ENCODE measurements around the gene IQSEC1. TPM values are rescaled to one million over a fixed set of nuclear protein-coding genes. Genes with fewer than 3 reads are reported as not detected.

Gene IQSEC1
- total RNA-seq, 1 donor from 2014 or later = 37.2 TPM

- H3K36me3 Mint-ChIP-seq (ENCODE audit: low read depth) = peaks cover 2% of the 10 kb centered on the region
- H3K27ac Mint-ChIP-seq (ENCODE audit: unreplicated experiment) = no peak overlapping the region
- peak; percentile 59 for DNase-seq (ENCODE audit: low spot score)
- peaks cover 7% of the 10 kb centered on the region for H3K27me3 Mint-ChIP-seq (ENCODE audit: low read depth)
- H3K4me3 Mint-ChIP-seq (ENCODE audit: unreplicated experiment) = no peak overlapping the region
- peaks cover 13% of the 10 kb centered on the region for H3K4me1 Mint-ChIP-seq (ENCODE audit: low read depth)
- TF ChIP-seq CTCF (IDR thresholded peaks at IDR 0.05) = no peak
- no peaks in the 10 kb centered on the region for H3K9me3 Mint-ChIP-seq (ENCODE audit: low read depth)
Measured at GRCh38 chr3:13008155-13008995, 64.9 kb downstream of the IQSEC1 start.

DNA sequence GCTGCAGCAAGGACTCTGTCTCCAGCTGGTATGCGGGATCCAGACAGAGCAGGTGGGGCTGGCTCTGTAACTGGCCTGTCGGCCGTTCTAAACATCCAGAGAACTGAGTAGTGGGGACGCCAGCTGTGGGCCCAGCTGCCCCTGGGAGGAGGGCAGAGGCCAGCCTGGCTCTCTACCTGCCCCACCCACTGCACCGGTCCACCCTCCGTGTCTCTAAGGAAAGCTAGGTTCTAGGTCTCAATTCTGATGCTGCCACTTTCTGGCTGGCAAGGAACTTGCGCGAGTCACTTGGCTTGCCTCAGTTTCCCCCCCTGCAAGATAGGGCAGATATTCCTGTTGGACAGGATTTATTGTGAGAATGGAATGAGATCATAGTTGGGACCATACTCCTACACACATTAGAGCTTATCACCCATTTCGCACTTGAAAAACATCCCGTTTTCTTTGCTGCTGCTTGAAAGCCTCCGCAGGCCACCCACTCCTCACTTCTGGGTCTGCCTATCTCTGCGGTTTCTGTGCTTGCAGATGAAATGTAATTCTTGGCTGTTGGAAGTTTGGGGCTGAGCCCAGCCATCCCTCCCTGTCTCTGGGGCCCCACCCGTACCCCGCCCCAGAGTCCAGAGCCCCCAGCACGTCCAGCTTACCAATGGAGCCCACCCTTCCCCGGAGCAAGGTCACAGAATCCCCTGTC lies 65.8 kb downstream of the IQSEC1 start:
- peaks cover 7% of the 10 kb centered on the region for H3K27me3 Mint-ChIP-seq (ENCODE audit: low read depth)
- no peak for TF ChIP-seq CTCF (IDR thresholded peaks at IDR 0.05)
- no peak overlapping the region for H3K4me3 Mint-ChIP-seq (ENCODE audit: unreplicated experiment)
- H3K4me1 Mint-ChIP-seq (ENCODE audit: low read depth) = peaks cover 13% of the 10 kb centered on the region
- no peaks in the 10 kb centered on the region for H3K9me3 Mint-ChIP-seq (ENCODE audit: low read depth)
- DNase-seq (ENCODE audit: low spot score) = peak; percentile 57
- H3K27ac Mint-ChIP-seq (ENCODE audit: unreplicated experiment) = no peak overlapping the region
- H3K36me3 Mint-ChIP-seq (ENCODE audit: low read depth) = peaks cover 2% of the 10 kb centered on the region

DNA sequence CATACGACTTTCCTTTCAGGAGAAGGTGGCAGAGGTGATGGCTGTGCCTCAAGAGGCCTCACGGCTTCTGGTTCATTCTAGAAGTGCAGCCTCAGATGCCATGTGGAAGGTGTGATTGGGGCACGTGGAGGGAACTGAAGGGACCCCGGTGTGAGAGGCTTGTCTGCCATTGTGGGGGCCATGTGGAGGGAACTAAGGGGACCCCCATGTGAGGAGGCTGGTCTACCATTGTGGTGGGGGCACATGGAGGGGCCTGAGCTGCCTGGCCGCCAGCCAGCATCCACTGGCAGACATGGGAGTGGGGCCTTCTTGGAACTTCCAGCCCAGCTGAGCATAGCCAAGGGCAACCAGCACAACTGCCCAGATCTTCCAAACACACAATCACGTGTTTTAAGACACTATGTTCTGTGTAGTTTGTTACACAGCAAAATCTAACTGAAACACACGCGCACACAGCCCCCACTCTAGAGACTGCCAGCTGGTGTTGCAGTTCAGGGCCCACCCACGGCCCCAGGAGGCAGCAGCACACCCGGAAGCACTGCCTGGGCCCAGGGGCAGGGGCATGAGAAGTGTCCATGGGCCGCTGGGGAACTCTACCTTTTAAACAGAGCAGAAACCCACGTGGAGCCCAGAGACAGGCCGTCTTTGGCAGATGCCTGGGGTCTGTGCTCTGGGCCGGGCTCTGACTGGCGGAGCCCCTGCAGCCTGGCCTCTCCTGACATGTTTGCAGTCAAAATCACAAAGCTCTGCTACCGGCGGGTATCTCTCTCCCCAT lies 66.8 kb downstream of the IQSEC1 start:
- H3K27ac Mint-ChIP-seq (ENCODE audit: unreplicated experiment) = no peak overlapping the region
- DNase-seq (ENCODE audit: low spot score) = peak; percentile 47
- H3K4me1 Mint-ChIP-seq (ENCODE audit: low read depth) = peaks cover 8% of the 10 kb centered on the region
- H3K4me3 Mint-ChIP-seq (ENCODE audit: unreplicated experiment) = no peak overlapping the region
- peaks cover 2% of the 10 kb centered on the region for H3K36me3 Mint-ChIP-seq (ENCODE audit: low read depth)
- peaks cover 7% of the 10 kb centered on the region for H3K27me3 Mint-ChIP-seq (ENCODE audit: low read depth)
- H3K9me3 Mint-ChIP-seq (ENCODE audit: low read depth) = no peaks in the 10 kb centered on the region
- TF ChIP-seq CTCF (IDR thresholded peaks at IDR 0.05) = no peak

GRCh38 chr3:13005301-13005700 lies 67.9 kb downstream of the IQSEC1 start:
- no peak overlapping the region for H3K4me3 Mint-ChIP-seq (ENCODE audit: unreplicated experiment)
- no peak for TF ChIP-seq CTCF (IDR thresholded peaks at IDR 0.05)
- H3K9me3 Mint-ChIP-seq (ENCODE audit: low read depth) = no peaks in the 10 kb centered on the region
- H3K27ac Mint-ChIP-seq (ENCODE audit: unreplicated experiment) = no peak overlapping the region
- H3K27me3 Mint-ChIP-seq (ENCODE audit: low read depth) = peaks cover 7% of the 10 kb centered on the region
- peaks cover 8% of the 10 kb centered on the region for H3K4me1 Mint-ChIP-seq (ENCODE audit: low read depth)
- peak; percentile 77 for DNase-seq (ENCODE audit: low spot score)
- H3K36me3 Mint-ChIP-seq (ENCODE audit: low read depth) = peaks cover 2% of the 10 kb centered on the region

DNA sequence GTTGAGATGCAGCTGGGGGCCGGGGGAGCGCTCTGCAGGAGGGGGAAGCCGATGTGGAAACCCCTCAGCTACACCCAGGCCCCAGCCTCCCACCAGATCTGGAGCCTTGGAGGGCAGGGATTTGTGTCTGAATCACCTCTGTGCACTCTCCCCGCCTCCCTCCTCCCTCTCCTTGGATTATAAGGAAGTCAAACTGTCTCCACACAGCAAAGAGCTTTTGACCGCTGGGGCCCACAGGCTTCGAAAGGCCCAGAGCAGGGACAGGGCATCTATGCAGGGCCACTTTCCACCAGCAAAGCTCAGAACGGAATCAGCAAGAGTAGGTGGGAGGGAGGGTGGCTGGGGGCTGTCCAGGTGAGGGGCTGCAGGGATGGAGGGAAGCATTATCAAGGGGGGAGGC lies 68.9 kb downstream of the IQSEC1 start:
- peaks cover 2% of the 10 kb centered on the region for H3K36me3 Mint-ChIP-seq (ENCODE audit: low read depth)
- H3K9me3 Mint-ChIP-seq (ENCODE audit: low read depth) = peaks cover 4% of the 10 kb centered on the region
- H3K4me3 Mint-ChIP-seq (ENCODE audit: unreplicated experiment) = no peak overlapping the region
- no peak for TF ChIP-seq CTCF (IDR thresholded peaks at IDR 0.05)
- H3K4me1 Mint-ChIP-seq (ENCODE audit: low read depth) = peaks cover 8% of the 10 kb centered on the region
- H3K27ac Mint-ChIP-seq (ENCODE audit: unreplicated experiment) = no peak overlapping the region
- peaks cover 7% of the 10 kb centered on the region for H3K27me3 Mint-ChIP-seq (ENCODE audit: low read depth)
- DNase-seq (ENCODE audit: low spot score) = peak; percentile 56
